MCF 10A (cell line): ENCODE results near the gene DHX34. TPM values are rescaled to one million over a fixed set of nuclear protein-coding genes. Genes with fewer than 3 reads are reported as not detected.

Source experiments
- BruUV-seq: library from RNA; stranded (reverse); fragments of 400-500 nt; replicated peaks from 2 replicates; lab custom pipeline; 2021; lab: Mats Ljungman, UMichigan
- CTCF ChIA-PET: fragments of 300-600 bp; sonication (Branson Sonifier 250); formaldehyde crosslinking; extraction: SDS; loops from one replicate; lab custom pipeline; 2021; ENCODE audit warnings: antibody characterized with exemption, inconsistent platforms; lab: Yijun Ruan, JAX
- POLR2A ChIA-PET: fragments of 300-600, 350-650 bp; sonication (Branson Sonifier 250); formaldehyde crosslinking; extraction: SDS; loops from one replicate; lab custom pipeline; 2020; ENCODE audit warnings: antibody characterized with exemption, inconsistent platforms; lab: Yijun Ruan, JAX
- DNase-seq: peaks from one replicate; pipeline ENCODE4 v3.0.0-alpha.2; 2018; ENCODE audit not compliant: unreplicated experiment
- H3K27ac Mint-ChIP-seq: one replicate; pipeline ENCODE4 v1.8.0; 2022; ENCODE audit warnings: mild to moderate bottlenecking, low read depth, mixed read lengths; ENCODE audit not compliant: unreplicated experiment
- H3K27me3 Mint-ChIP-seq: one replicate; pipeline ENCODE4 v1.8.0; 2022; ENCODE audit warnings: mixed read lengths; ENCODE audit not compliant: insufficient read depth, unreplicated experiment
- H3K36me3 Mint-ChIP-seq: one replicate; pipeline ENCODE4 v1.8.0; 2022; ENCODE audit warnings: mild to moderate bottlenecking, moderate library complexity, mixed read lengths; ENCODE audit not compliant: insufficient read depth, unreplicated experiment
- H3K4me1 Mint-ChIP-seq: one replicate; pipeline ENCODE4 v1.8.0; 2022; ENCODE audit warnings: mixed read lengths; ENCODE audit not compliant: insufficient read depth, unreplicated experiment
- H3K4me3 Mint-ChIP-seq: one replicate; pipeline ENCODE4 v1.8.0; 2022; ENCODE audit warnings: mild to moderate bottlenecking, moderate library complexity, mixed read lengths; ENCODE audit not compliant: unreplicated experiment
- H3K9me3 Mint-ChIP-seq: one replicate; pipeline ENCODE4 v1.8.0; 2022; ENCODE audit warnings: mixed read lengths; ENCODE audit not compliant: unreplicated experiment
- intact Hi-C: fragments of 100-400 bp; cut with micrococcal nuclease; formaldehyde crosslinking; loops from 2 replicates; pipeline ENCODE4 v1.14.1; 2022
- total RNA-seq: library from RNA; stranded (reverse); gene quantifications from 2 replicates; pipeline ENCODE4 v1.2.3, GENCODE V29; 2022
- TF ChIP-seq, protein P1 (sequence below): fragments of 200-600 bp; IDR thresholded peaks from one replicate; pipeline ENCODE4 v1.8.0; 2022; ENCODE audit warnings: antibody characterized with exemption, mild to moderate bottlenecking; ENCODE audit not compliant: unreplicated experiment

The DHX34 gene
- total RNA-seq, 1 experiment from 2014 or later, result 34.7 TPM

DNA sequence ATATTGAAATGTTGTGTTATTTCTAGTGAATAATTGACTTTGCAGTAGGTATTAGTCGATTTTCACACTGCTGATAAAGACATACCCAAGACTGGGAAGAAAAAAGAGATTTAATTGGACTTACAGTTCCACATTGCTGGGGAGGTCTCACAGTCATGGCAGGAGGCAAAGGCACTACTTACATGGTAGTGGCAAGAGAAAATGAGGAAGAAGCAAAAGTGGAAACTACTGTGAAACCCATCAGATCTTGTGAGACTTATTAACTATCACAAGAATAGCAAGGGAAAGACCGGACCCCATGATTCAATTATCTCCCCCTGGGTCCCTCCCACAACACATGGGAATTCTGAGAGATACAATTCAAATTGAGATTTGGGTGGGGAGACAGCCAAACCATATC, 27.1 kb upstream of the DHX34 start:
- intact Hi-C loops, result no loop called here
- no peak overlapping the region for H3K4me3 Mint-ChIP-seq
- no peaks in the 10 kb centered on the region for H3K36me3 Mint-ChIP-seq
- H3K27ac Mint-ChIP-seq, result no peak overlapping the region
- TF ChIP-seq, protein P1, sequence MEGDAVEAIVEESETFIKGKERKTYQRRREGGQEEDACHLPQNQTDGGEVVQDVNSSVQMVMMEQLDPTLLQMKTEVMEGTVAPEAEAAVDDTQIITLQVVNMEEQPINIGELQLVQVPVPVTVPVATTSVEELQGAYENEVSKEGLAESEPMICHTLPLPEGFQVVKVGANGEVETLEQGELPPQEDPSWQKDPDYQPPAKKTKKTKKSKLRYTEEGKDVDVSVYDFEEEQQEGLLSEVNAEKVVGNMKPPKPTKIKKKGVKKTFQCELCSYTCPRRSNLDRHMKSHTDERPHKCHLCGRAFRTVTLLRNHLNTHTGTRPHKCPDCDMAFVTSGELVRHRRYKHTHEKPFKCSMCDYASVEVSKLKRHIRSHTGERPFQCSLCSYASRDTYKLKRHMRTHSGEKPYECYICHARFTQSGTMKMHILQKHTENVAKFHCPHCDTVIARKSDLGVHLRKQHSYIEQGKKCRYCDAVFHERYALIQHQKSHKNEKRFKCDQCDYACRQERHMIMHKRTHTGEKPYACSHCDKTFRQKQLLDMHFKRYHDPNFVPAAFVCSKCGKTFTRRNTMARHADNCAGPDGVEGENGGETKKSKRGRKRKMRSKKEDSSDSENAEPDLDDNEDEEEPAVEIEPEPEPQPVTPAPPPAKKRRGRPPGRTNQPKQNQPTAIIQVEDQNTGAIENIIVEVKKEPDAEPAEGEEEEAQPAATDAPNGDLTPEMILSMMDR, result no peak
- BruUV-seq, result no TSS peak
- H3K27me3 Mint-ChIP-seq, result no peaks in the 10 kb centered on the region
- DNase-seq, result no peak
- no peaks in the 10 kb centered on the region for H3K9me3 Mint-ChIP-seq
- no peaks in the 10 kb centered on the region for H3K4me1 Mint-ChIP-seq
- POLR2A ChIA-PET, result no interaction called here
- CTCF ChIA-PET, result no interaction called here

DNA sequence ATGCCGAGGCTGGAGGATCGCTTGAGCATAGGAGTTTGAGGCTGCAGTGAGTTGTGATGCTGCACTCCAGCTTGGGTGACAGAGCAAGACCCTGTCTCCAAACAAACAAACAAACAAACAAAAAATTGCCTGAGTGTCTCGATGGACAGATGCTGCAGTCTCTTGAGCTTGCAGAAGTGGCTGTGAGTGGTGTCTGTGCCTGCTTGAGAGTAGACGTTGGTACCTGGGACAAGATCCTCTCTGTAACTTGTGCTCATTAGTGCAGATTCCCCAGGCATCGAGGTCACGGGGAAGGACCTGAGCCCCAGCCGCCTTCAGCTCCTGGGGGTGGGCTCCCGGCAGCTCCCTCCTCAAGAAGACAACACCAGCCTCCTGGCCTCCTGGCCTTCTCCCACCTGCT, 25.7 kb upstream of the DHX34 start:
- no peak for DNase-seq
- no TSS peak for BruUV-seq
- no peaks in the 10 kb centered on the region for H3K4me1 Mint-ChIP-seq
- ChIA-PET CTCF (interaction anchor here (0.6 to 2.8 kb wide), 5 partner anchors 15 to 384 kb away, joined by 3 to 16 read pairs (median 4); partner anchors contain the start of gene DHX34), POLR2A (interaction anchor here (0.9 kb wide), 1 partner anchor 18 kb away, joined by 3 read pairs; no protein-coding TSS in a partner anchor)
- no peaks in the 10 kb centered on the region for H3K27me3 Mint-ChIP-seq
- H3K4me3 Mint-ChIP-seq, result no peak overlapping the region
- intact Hi-C loops, result no loop called here
- H3K9me3 Mint-ChIP-seq, result no peaks in the 10 kb centered on the region
- H3K27ac Mint-ChIP-seq, result no peak overlapping the region
- TF ChIP-seq, protein P1, result no peak
- H3K36me3 Mint-ChIP-seq, result no peaks in the 10 kb centered on the region

DNA sequence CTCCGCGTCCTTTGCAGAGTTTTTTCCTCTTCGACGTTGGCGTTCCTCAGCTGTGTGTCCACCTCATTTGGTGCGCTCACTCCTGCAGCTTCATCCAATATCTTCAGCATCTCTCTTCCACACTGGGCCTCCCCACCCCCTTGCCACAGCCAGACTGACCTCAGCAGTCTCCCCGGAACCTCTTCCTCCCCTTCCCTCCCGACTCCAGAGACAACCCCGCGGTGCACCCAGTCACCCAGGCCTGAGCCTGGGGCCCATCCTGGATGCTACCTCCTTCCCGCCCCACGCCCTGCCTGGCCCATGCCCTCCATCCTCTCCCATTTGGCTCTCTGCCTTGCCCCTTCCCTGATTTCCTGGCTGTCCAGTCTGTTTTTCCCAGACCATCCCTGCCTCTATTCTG, 25.2 kb upstream of the DHX34 start:
- TF ChIP-seq, protein P1, result no peak
- Mint-ChIP-seq H3K27ac (no peak overlapping the region), H3K9me3 (no peaks in the 10 kb centered on the region), H3K4me3 (no peak overlapping the region), H3K27me3 (no peaks in the 10 kb centered on the region), H3K4me1 (no peaks in the 10 kb centered on the region), H3K36me3 (no peaks in the 10 kb centered on the region)
- no peak for DNase-seq
- ChIA-PET POLR2A (interaction anchor here (0.9 kb wide), 1 partner anchor 18 kb away, joined by 3 read pairs; no protein-coding TSS in a partner anchor), CTCF (interaction anchor here (0.6 to 2.8 kb wide), 4 partner anchors 16 to 384 kb away, joined by 3 to 16 read pairs (median 4); partner anchors contain the start of gene DHX34)
- intact Hi-C loops, result no loop called here
- no TSS peak for BruUV-seq

DNA sequence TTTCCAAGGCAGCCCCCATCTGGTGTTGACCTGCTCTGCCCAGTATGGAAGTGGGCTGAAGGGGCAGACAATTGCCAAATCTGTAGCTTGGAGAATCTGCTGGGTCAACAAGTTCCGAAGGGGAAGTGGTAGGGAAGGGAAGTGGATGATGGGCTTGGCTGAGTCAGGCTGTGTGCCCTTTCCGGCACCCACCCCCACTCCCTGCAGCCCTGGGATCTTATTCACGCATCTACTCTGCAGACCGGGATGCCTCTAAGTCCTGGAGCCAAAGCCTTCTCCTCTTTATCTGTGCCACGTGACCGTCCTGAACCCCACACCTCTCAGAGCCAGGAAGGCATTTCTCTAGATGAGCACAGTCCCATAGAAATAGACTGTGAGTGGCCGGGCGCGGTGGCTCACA, 24.6 kb upstream of the DHX34 start:
- Mint-ChIP-seq H3K4me1 (no peaks in the 10 kb centered on the region), H3K27me3 (no peaks in the 10 kb centered on the region), H3K9me3 (no peaks in the 10 kb centered on the region), H3K27ac (no peak overlapping the region), H3K4me3 (no peak overlapping the region), H3K36me3 (no peaks in the 10 kb centered on the region)
- no TSS peak for BruUV-seq
- CTCF ChIA-PET, result interaction anchor here (1.8 to 2.8 kb wide), 2 partner anchors 25 to 40 kb away, joined by 4 to 16 read pairs; partner anchors contain the start of gene DHX34
- intact Hi-C loops, result no loop called here
- TF ChIP-seq, protein P1, result no peak
- DNase-seq, result no peak
- POLR2A ChIA-PET, result interaction anchor here (0.6 kb wide), 1 partner anchor 24 kb away, joined by 3 read pairs; the partner anchor contains the start of gene DHX34
